Measurements from ENCODE around the gene ZBTB5.

Gene ZBTB5

DNA sequence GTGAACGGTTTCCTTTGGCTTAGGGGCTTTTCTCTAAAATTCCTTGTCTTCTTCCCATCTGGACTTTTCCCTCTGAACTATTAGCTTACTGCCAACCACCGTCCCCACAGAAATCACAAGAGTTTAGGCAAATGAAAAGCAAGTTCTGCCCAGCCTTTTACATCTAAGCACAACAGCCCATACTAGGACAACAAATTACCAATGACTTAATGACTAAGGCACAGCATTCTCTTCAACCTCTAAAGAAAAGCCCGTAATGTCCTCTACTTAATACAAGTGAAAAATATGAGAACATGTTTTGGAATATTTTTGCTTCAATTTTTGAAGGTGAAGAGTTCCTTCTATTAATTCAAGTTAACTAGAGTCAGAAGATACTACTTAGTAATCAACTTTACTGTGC lies 1.2 kb downstream of the ZBTB5 start:
- no peak for DNase-seq (ENCODE audit: extremely low read depth, low read depth)
- TF ChIP-seq, protein P1, sequence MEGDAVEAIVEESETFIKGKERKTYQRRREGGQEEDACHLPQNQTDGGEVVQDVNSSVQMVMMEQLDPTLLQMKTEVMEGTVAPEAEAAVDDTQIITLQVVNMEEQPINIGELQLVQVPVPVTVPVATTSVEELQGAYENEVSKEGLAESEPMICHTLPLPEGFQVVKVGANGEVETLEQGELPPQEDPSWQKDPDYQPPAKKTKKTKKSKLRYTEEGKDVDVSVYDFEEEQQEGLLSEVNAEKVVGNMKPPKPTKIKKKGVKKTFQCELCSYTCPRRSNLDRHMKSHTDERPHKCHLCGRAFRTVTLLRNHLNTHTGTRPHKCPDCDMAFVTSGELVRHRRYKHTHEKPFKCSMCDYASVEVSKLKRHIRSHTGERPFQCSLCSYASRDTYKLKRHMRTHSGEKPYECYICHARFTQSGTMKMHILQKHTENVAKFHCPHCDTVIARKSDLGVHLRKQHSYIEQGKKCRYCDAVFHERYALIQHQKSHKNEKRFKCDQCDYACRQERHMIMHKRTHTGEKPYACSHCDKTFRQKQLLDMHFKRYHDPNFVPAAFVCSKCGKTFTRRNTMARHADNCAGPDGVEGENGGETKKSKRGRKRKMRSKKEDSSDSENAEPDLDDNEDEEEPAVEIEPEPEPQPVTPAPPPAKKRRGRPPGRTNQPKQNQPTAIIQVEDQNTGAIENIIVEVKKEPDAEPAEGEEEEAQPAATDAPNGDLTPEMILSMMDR (IDR thresholded peaks at IDR 0.05; ENCODE audit: low read depth, low read length, missing control alignments), result no peak
- H3K4me3 ChIP-seq (replicated peaks; ENCODE audit: low read depth, low read length), result peak overlapping the region; percentile 91

DNA sequence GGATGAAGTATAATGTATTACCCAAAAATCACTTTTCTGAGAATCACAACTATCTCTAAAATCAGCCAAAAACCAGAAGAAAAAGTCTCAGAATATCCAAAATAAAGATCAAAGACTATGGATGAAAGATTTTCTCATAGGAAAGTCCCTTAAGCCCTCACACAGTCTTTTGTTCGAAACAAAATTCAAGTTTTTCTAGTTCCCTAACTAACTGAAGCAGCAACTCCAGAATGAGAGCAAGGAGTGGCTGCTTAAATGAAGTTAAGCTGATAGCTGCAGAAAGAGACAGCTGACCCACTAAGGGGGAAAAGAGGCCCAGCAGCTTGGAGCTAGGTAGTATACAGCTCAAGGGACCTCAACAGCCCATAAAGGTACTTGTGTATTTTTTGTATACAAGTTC lies 8.4 kb downstream of the ZBTB5 start:
- H3K4me3 ChIP-seq (replicated peaks; ENCODE audit: low read depth, low read length), result no peak overlapping the region
- TF ChIP-seq, protein P1 (IDR thresholded peaks at IDR 0.05; ENCODE audit: low read depth, low read length, missing control alignments), result no peak
- DNase-seq (ENCODE audit: extremely low read depth, low read depth), result no peak

DNA sequence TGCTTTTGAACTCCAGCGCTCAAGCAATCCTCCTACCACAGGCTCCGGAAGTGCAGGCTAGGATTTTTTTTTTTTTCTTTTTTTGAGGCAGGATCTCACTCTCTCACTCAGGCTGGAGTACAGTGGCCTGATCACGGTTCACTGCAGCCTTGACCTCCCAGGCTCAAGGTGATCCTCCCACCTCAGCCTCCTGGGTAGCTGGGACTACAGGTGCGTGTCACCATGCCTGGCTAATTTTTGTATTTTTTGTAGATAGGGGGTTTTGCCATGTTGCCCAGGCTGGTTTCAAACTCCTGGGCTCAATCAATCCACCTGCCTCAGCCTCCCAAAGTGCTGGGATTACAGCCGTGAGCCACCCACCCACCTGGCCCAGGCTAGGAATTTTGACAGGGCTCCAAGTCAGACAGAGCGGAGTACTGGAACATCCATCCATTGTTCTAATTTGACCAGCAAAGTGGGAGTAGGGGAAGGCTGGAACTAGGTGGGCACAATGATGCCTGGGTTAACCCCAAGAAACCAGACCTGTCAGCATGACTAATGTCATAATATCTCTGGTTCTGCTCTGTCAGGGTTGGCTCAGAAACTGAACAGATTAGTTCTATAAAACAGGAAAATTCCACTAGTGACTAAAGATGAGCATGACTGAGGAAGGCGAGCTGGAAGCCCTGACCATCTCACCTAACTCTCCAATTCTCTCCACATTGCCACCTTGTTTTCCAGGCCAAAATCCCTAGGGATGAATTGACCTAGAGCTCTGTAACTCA lies 9.2 kb downstream of the ZBTB5 start:
- TF ChIP-seq, protein P1 (IDR thresholded peaks at IDR 0.05; ENCODE audit: low read depth, low read length, missing control alignments), result no peak

DNA sequence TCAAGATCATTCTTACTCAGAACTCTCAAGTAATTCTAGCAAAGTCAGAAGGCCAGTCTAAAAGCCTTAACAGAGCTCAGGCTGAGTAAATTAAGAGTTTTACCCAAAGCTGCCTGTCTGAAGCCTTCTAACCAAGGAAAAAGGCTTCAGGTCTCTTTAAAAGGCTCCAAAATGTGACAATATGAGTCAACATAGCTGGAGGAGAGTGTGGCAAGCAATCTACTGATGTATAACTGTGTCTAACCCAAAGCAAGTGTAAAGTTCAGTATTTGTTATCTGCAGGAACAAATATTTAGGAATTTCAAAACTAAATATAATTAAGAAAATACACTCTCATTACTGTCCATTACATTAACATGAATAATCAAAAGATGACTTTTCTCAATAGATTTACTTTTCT lies 11.0 kb downstream of the ZBTB5 start:
- no peak for DNase-seq (ENCODE audit: extremely low read depth, low read depth)
- no peak overlapping the region for H3K4me3 ChIP-seq (replicated peaks; ENCODE audit: low read depth, low read length)
- TF ChIP-seq, protein P1 (IDR thresholded peaks at IDR 0.05; ENCODE audit: low read depth, low read length, missing control alignments), result no peak

More for the DNA sequence above, 9.2 kb downstream of the ZBTB5 start:
- no peak overlapping the region for H3K4me3 ChIP-seq (replicated peaks; ENCODE audit: low read depth, low read length)
- no peak for DNase-seq (ENCODE audit: extremely low read depth, low read depth)

DNA sequence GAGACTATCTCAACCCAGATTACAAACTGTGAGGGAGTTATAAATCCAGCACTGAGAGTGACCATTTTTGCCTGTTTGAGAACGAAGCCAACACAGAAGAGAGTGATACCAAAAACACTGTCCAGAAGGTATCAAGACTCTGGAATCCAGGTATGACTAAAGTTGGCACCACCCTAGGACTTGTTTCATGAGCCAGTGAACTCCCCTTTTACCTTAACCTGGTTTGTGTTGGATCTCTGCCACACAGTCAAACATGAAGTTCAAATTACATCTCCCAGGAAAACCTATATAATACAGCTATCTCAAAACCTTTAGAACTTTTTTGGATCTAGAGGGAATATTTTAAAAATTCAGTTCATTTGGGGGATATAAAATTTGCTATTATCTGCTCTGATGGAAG lies 11.4 kb downstream of the ZBTB5 start:
- no peak for DNase-seq (ENCODE audit: extremely low read depth, low read depth)
- H3K4me3 ChIP-seq (replicated peaks; ENCODE audit: low read depth, low read length), result no peak overlapping the region
- TF ChIP-seq, protein P1 (IDR thresholded peaks at IDR 0.05; ENCODE audit: low read depth, low read length, missing control alignments), result no peak

DNA sequence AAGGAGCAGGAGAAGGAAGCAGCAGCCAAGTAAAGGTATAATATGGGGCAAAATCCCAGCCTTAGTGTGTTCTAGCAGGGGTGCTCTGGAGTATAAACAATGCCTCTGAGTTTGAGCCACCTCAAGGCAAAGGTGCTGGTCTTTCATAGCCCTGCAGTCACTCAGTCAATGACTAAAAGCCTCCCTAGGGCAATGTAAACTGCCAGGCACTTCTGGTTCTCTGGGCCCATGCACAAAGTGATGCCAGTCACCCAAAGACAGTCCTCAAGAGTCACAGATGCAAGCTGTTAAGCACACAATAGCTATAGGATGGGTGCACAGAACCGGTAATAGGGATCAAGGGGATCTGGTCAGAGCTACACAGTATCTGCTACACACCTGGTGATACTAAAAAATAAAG lies 12.6 kb downstream of the ZBTB5 start:
- TF ChIP-seq, protein P1 (IDR thresholded peaks at IDR 0.05; ENCODE audit: low read depth, low read length, missing control alignments), result no peak
- no peak overlapping the region for H3K4me3 ChIP-seq (replicated peaks; ENCODE audit: low read depth, low read length)
- DNase-seq (ENCODE audit: extremely low read depth, low read depth), result no peak

DNA sequence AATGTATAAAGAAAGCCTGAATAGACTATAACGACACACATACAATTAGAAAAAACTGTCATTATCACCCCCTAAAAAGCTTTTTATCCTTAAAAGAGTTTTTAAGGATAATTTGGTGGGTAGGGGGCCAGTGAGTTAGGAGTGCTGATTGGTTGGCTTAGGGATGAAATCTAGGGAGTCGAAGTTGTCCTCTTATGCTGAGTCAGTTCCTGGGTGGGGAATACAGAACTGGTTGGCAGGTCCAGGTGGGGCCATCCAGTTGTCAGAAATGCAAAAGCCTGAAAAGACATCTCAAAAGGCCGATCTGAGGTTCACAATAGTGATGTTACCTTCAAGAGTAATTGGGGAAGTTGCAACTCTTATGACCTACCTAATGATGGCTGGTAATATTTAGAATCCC lies 13.6 kb downstream of the ZBTB5 start:
- DNase-seq (ENCODE audit: extremely low read depth, low read depth), result no peak
- TF ChIP-seq, protein P1 (IDR thresholded peaks at IDR 0.05; ENCODE audit: low read depth, low read length, missing control alignments), result no peak
- H3K4me3 ChIP-seq (replicated peaks; ENCODE audit: low read depth, low read length), result no peak overlapping the region
